Endothelial cell of umbilical vein (primary cell): ENCODE results near the gene ZNF891. TPM values are rescaled to one million over a fixed set of nuclear protein-coding genes. Genes with fewer than 3 reads are reported as not detected.

Source experiments
- BruUV-seq: library from RNA; stranded (reverse); fragments of 400-500 nt; replicated peaks from 2 replicates; lab custom pipeline; 2021; lab: Mats Ljungman, UMichigan
- CTCF ChIA-PET: fragments of 300-600, 350-600 bp; sonication (Branson Sonifier 250); formaldehyde crosslinking; loops from one replicate; lab custom pipeline; 2021; ENCODE audit warnings: antibody characterized with exemption, inconsistent platforms; lab: Charles Lee
- POLR2A ChIA-PET: fragments of 300-600, 350-600 bp; sonication (Branson Sonifier 250); formaldehyde crosslinking; loops from one replicate; lab custom pipeline; 2021; ENCODE audit warnings: antibody characterized with exemption, inconsistent platforms; lab: Charles Lee
- DNase-seq: peaks from one replicate; pipeline ENCODE4 v3.0.0-alpha.2; 2011; ENCODE audit warnings: low read depth, low spot score
- FAIRE-seq: peaks from 2 replicates; lab custom pipeline; 2011; peaks lifted over from hg19 to GRCh38; lab: Jason Lieb, UNC
- H2AFZ ChIP-seq: 2 replicates; pipeline ENCODE4 v1.6.0; 2012; ENCODE audit warnings: low read depth, low read length, control low read depth, inconsistent platforms
- H3K27ac ChIP-seq: 2 replicates; pipeline ENCODE4 v1.5.1; 2011; ENCODE audit warnings: low read depth, mild to moderate bottlenecking, control low read depth, low read length, moderate library complexity; ENCODE audit not compliant: insufficient read depth
- H3K27me3 ChIP-seq, 2 experiments: 2 replicates each; pipeline versions ENCODE4 v1.6.0 to v1.6.1; 2011; ENCODE audit warnings: low read length in 2 of 2, mixed read lengths in 1 of 2; ENCODE audit not compliant: control insufficient read depth in 2 of 2, insufficient read depth in 2 of 2
- H3K36me3 ChIP-seq, 2 experiments: 2 replicates in 1 of 2; 3 replicates in 1 of 2; pipeline ENCODE4 v1.5.1; 2011; ENCODE audit warnings: low read length in 2 of 2, mild to moderate bottlenecking in 1 of 2, moderate library complexity in 1 of 2; ENCODE audit not compliant: control insufficient read depth in 2 of 2, insufficient read depth in 2 of 2; ENCODE audit errors: extremely low read depth in 1 of 2
- H3K4me1 ChIP-seq: 3 replicates; pipeline ENCODE4 v1.5.1; 2011; ENCODE audit warnings: mild to moderate bottlenecking, low read length; ENCODE audit not compliant: control insufficient read depth, insufficient read depth; ENCODE audit errors: extremely low read depth
- H3K4me2 ChIP-seq: 2 replicates; pipeline ENCODE4 v1.6.1; 2011; ENCODE audit warnings: low read length, control low read depth, mixed read lengths; ENCODE audit not compliant: insufficient read depth
- H3K4me3 ChIP-seq, 3 experiments: fragments of 200-600 bp in 1 of 3; sonication (generic), shearing (Covaris generic) in 1 of 3; replicated peaks in 1 of 3; 2 replicates each; pipeline ENCODE4 v1.5.1; 2011 to 2016; ENCODE audit warnings: control low read depth in 3 of 3, low read length in 3 of 3, mild to moderate bottlenecking in 2 of 3, inconsistent platforms in 1 of 3, low read depth in 1 of 3, moderate library complexity in 1 of 3; ENCODE audit not compliant: insufficient read depth in 1 of 3
- H3K79me2 ChIP-seq: 2 replicates; pipeline ENCODE4 v1.6.0; 2012; ENCODE audit warnings: low read length, inconsistent platforms; ENCODE audit not compliant: control insufficient read depth, insufficient read depth
- H3K9ac ChIP-seq: replicated peaks from 2 replicates; pipeline ENCODE3; 2011; ENCODE audit warnings: low read length, control low read depth; ENCODE audit not compliant: insufficient read depth; ENCODE audit errors: extremely low read depth
- H3K9me1 ChIP-seq: replicated peaks from 3 replicates; pipeline ENCODE4 v1.6.0; 2011; ENCODE audit warnings: mild to moderate bottlenecking, low read length; ENCODE audit not compliant: control insufficient read depth, insufficient read depth; ENCODE audit errors: extremely low read depth
- H3K9me3 ChIP-seq: replicated peaks from 2 replicates; pipeline ENCODE4 v1.5.1; 2012; ENCODE audit warnings: low read length, inconsistent platforms; ENCODE audit not compliant: control insufficient read depth, insufficient read depth
- H4K20me1 ChIP-seq: replicated peaks from 2 replicates; pipeline ENCODE3; 2011; ENCODE audit warnings: mild to moderate bottlenecking, low read length; ENCODE audit not compliant: control insufficient read depth, insufficient read depth; ENCODE audit errors: extremely low read depth
- EZH2 ChIP-seq: IDR thresholded peaks from 2 replicates; pipeline ENCODE4 v1.6.1; 2012; ENCODE audit warnings: borderline replicate concordance, low read depth, mild to moderate bottlenecking, moderate library complexity, low read length, inconsistent platforms; ENCODE audit not compliant: severe bottlenecking
- FOS ChIP-seq: IDR thresholded peaks from 2 replicates; pipeline ENCODE4 v1.6.1; 2011; ENCODE audit warnings: mild to moderate bottlenecking, low read length, moderate library complexity, borderline replicate concordance; ENCODE audit not compliant: insufficient read depth
- GATA2 ChIP-seq: IDR thresholded peaks from 2 replicates; pipeline ENCODE4 v1.7.0; 2011; ENCODE audit warnings: low read depth, mild to moderate bottlenecking, moderate library complexity, mixed read lengths, low read length; ENCODE audit not compliant: insufficient read length, insufficient read depth
- JUN ChIP-seq: IDR thresholded peaks from 2 replicates; pipeline ENCODE4 v1.6.1; 2011; ENCODE audit warnings: borderline replicate concordance, low read depth; ENCODE audit not compliant: insufficient read length, insufficient read depth
- MYC ChIP-seq: IDR thresholded peaks from one replicate; pipeline ENCODE4 v1.6.1; 2011; ENCODE audit warnings: mild to moderate bottlenecking, low read depth, low read length
- POLR2A ChIP-seq: IDR thresholded peaks from 2 replicates; pipeline ENCODE4 v1.6.1; 2012; ENCODE audit warnings: low read depth, mild to moderate bottlenecking, control low read depth, low read length
- POLR2AphosphoS5 ChIP-seq: IDR thresholded peaks from 2 replicates; pipeline ENCODE4 v1.6.1; 2012; ENCODE audit warnings: low read depth, mild to moderate bottlenecking, control low read depth, low read length, moderate library complexity; ENCODE audit not compliant: insufficient read depth
- dilution Hi-C: fragments of 300-500 bp; cut with MboI; formaldehyde crosslinking; loops from one replicate; pipeline ENCODE4 v1.15.0; 2019; ENCODE audit warnings: low sequenced_read_pairs; ENCODE audit not compliant: extremely low pct_ligation_motif_present
- intact Hi-C: fragments of 100-400 bp; cut with micrococcal nuclease; formaldehyde crosslinking; loops from one replicate; pipeline ENCODE4 v1.10.0; 2022
- polyA plus RNA-seq, 4 experiments: library from polyadenylated mRNA; depleted of rRNA in 3 of 4; stranded (reverse) in 3 of 4; unstranded in 1 of 4; fragments of >200 nt; gene quantifications; 2 replicates each; pipeline versions ENCODE4 v1.2.1 to v1.2.3, GENCODE V29; 2011 to 2012; ENCODE audit warnings: missing spikeins in 1 of 4
- total RNA-seq: library from RNA; stranded (reverse); gene quantifications from 2 replicates; pipeline ENCODE4 v1.2.3, GENCODE V29; 2021
- TF ChIP-seq, protein P1 (sequence below), 2 donors: IDR thresholded peaks; 1 replicate in 1 of 2; 2 replicates in 1 of 2; pipeline ENCODE4 v1.5.1; 2011; ENCODE audit warnings: low read length in 2 of 2, mild to moderate bottlenecking in 2 of 2, moderate library complexity in 2 of 2, control low read depth in 1 of 2, inconsistent platforms in 1 of 2, low read depth in 1 of 2; ENCODE audit not compliant: insufficient read depth in 1 of 2; ENCODE audit errors: extremely low read depth in 1 of 2
- TF ChIP-seq, protein P2 (sequence below): IDR thresholded peaks from 2 replicates; pipeline ENCODE4 v1.6.1; 2011; ENCODE audit not compliant: insufficient read depth, insufficient read length

Gene ZNF891
- total and polyA plus RNA-seq, 2 donors (not counting 3 experiments of a cell fraction or from before 2014, with no cell fraction given): 0.32 to 1.5 TPM

DNA sequence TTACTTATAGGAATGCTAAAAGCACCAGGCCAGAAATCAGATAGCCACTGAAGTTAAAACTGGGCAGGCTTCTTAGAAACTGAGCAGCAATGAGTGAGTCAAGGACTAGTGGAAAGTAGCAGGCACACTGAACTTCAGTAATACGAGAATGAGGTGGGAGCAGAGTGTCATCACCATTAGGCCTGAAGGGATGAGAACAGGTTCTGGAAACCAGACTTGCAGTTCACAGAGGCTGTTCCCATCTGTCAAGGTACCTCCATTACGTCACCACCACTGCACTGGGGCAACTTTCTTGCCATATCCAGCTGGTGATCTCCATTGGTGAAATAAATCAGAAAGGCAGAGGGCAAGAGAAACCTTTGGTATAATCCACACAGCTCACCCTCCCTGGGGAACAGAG, 15.9 kb upstream of the ZNF891 start:
- no peak overlapping the region for H3K4me2 ChIP-seq
- TF ChIP-seq JUN: no peak
- TF ChIP-seq, protein P1, sequence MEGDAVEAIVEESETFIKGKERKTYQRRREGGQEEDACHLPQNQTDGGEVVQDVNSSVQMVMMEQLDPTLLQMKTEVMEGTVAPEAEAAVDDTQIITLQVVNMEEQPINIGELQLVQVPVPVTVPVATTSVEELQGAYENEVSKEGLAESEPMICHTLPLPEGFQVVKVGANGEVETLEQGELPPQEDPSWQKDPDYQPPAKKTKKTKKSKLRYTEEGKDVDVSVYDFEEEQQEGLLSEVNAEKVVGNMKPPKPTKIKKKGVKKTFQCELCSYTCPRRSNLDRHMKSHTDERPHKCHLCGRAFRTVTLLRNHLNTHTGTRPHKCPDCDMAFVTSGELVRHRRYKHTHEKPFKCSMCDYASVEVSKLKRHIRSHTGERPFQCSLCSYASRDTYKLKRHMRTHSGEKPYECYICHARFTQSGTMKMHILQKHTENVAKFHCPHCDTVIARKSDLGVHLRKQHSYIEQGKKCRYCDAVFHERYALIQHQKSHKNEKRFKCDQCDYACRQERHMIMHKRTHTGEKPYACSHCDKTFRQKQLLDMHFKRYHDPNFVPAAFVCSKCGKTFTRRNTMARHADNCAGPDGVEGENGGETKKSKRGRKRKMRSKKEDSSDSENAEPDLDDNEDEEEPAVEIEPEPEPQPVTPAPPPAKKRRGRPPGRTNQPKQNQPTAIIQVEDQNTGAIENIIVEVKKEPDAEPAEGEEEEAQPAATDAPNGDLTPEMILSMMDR (IDR thresholded peaks at IDR 0.05; ENCODE audit: extremely low read depth in 1 of 2, insufficient read depth in 1 of 2, low read depth in 1 of 2, low read length in 2 of 2): no peak
- no peak for TF ChIP-seq POLR2AphosphoS5
- TF ChIP-seq, protein P2, sequence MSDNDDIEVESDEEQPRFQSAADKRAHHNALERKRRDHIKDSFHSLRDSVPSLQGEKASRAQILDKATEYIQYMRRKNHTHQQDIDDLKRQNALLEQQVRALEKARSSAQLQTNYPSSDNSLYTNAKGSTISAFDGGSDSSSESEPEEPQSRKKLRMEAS: no peak
- no peak for TF ChIP-seq EZH2
- no peak for TF ChIP-seq GATA2
- no peak for TF ChIP-seq POLR2A
- no peak for TF ChIP-seq FOS
- no peak for TF ChIP-seq MYC
- DNase-seq (no peak), FAIRE-seq (no peak)
- no peaks in the 10 kb centered on the region for H3K27me3 ChIP-seq
- ChIA-PET POLR2A (no interaction called here), CTCF (no interaction called here)
- H3K9me1 ChIP-seq: no peaks in the 10 kb centered on the region
- no TSS peak for BruUV-seq
- H3K36me3 ChIP-seq: peaks cover 3 to 5% of the 10 kb centered on the region in 2 experiments
- intact Hi-C loops: no loop called here
- H3K79me2 ChIP-seq: no peaks in the 10 kb centered on the region
- H3K4me3 ChIP-seq: no peak overlapping the region
- H3K27ac ChIP-seq: no peak overlapping the region
- peaks cover 6% of the 10 kb centered on the region for H3K9me3 ChIP-seq
- no peaks in the 10 kb centered on the region for H3K4me1 ChIP-seq
- dilution Hi-C loops: no loop called here
- H4K20me1 ChIP-seq: no peaks in the 10 kb centered on the region
- no peak overlapping the region for H2AFZ ChIP-seq
- H3K9ac ChIP-seq: no peak overlapping the region
